HG02763 (cell line): ENCODE results near the gene ATIC.

Source experiments
- ATAC-seq: cut with Tn5 transposase; IDR thresholded peaks from one replicate; pipeline ENCODE4 v1.9.1; 2021; ENCODE audit warnings: mild to moderate bottlenecking, moderate library complexity; ENCODE audit not compliant: unreplicated experiment

ATIC gene

DNA sequence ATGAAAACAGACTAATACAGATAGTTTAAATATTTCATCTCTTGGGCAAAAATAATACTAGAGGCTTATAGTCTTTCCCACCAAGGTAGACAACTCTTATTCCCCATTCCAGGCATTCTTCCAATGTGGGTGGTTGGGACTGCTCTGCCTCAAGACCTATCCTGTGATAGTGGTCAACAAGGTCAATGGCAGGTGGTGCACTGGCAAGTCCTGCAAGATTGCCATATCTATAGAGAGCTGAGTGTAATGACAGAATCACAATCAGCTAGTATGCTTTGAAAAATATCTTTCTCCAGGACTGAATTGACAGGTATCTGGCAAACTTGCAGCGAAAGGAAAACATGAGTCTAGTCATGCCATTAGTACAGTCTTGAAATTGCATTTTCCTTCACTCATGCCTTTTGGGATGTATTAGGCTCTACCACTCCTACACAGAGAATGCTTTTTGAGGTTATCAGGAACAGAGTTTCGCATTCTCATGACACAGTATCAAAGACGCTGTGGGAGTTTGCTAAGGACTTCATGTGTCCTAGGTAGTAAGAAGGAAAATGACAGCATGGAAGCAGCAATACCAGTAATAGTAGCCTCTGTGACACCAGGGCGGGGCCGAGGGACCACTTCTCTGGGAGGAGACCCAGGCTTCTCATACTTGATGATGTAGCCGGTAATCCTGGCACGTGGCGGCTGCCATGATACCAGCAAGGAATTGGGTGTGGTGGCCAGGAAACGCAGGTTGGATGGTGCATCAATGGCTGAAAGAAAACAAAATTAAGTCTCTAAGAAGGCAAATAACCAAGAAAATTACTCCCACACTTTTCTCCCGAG, 63.0 kb downstream of the ATIC start:
- no peak for ATAC-seq

GRCh38 chr2:215375467-215375830, 63.6 kb downstream of the ATIC start:
- no peak for ATAC-seq

DNA sequence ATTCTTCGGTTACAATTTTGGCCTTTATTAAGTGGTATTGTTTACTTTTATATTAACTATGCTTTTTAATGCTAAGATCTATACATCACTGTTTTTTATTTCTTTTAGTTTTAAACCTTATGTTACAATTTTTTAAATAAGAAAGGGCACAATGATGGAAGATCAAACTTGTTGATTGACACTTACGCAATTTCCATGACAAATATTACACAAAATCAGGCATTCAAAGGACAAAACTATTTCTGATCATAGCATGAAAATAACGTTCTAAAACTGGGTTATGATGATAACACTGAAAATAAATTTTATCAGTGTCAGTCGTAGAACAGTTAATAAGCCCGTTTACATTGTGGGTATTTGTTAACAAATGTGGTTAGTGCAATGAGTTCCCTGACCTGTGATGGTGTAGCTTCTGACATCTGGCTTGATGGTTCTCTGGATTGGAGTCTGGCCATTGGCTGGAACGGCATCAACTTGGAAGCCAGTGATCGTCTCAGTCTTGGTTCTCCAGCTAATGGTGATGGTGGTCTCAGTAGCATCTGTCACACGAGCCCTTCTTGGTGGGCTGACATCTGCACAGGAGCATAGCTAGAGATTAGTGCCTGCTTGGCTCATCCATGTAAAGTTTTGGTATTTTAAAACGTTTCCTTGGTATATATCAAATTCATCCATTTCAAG, 64.4 kb downstream of the ATIC start:
- no peak for ATAC-seq

GRCh38 chr2:215377283-215377682, 65.4 kb downstream of the ATIC start:
- ATAC-seq, result no peak

- no peak for ATAC-seq
These were observed 66.2 kb downstream of the ATIC start for GRCh38 chr2:215378045-215378444.

DNA sequence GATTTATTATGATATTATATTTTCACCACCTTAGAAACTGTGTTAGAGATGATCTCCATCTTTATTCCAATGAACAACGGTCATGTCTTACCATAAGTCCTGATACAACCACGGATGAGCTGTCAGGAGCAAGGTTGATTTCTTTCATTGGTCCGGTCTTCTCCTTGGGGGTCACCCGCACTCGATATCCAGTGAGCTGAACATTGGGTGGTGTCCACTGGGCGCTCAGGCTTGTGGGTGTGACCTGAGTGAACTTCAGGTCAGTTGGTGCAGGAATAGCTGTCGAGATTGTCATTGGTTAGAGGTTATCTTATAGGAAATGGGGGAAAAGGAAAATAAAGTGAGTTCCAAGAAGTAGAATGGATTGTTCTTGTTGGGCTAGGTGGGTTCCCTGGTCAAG, 67.2 kb downstream of the ATIC start:
- ATAC-seq, result no peak

GRCh38 chr2:215379948-215380347, 68.1 kb downstream of the ATIC start:
- ATAC-seq, result no peak

DNA sequence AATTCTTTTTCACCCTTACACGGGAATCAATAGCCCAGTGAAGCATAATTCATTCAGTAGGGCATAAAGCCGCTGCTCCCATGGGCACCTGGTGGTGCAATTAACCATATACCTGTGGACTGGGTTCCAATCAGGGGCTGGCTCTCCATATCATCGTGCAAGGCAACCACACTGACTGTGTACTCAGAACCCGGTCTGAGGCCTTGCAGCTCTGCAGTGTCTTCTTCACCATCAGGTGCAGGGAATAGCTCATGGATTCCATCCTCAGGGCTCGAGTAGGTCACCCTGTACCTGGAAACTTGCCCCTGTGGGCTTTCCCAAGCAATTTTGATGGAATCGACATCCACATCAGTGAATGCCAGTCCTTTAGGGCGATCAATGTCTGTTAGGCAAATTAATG, 68.8 kb downstream of the ATIC start:
- no peak for ATAC-seq

DNA sequence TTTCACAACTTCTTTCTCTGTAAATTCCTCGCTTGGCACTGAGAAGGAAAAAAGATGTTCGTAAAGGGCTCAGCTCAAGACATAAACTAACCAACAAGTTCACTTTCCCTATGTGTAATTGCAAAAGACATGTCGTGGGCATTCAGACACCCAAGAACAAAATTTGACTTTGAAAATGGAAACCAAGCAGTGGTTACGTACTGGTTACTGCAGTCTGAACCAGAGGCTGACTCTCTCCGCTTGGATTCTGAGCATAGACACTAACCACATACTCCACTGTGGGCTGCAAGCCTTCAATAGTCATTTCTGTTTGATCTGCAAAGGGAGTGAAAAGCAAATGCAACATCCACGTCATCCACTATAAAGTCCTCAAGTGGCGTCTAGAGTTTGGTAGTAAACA, 70.2 kb downstream of the ATIC start:
- ATAC-seq, result no peak

DNA sequence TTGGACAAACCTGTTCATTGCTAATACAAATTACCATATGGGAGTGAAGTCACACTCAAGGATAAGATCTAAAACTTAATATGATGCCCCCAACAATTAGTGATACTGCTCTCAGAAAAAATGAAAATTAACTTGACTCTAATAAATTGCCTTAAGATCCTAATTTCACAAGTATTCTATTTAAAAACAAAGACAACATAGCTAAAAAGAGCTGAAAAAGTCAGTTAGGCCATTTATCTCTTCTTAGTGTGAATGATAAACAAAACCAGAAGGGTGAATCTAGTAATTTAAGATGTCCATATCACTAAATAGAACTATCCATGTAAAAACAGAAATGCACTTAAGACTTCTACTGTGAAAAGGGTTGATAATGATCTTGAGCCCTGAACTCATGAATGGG, 70.6 kb downstream of the ATIC start:
- no peak for ATAC-seq

- no peak for ATAC-seq
These were observed 71.9 kb downstream of the ATIC start for GRCh38 chr2:215383652-215384279.

DNA sequence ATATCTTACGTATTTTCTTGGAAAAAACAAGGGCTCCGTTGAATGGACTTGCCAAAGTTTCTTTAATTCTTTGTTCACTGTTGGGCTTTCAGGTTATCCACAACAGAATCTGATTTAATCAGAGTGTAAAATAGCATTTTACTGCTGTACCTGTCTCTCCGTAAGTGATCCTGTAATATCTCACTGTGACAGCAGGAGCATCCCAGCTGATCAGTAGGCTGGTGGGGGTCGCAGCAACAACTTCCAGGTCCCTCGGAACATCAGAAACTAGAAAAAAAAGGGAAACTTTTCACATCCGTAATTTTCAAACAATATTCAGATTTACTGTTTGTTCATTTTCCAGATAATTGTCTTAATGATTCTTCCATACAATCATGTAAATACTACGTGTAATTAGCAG, 72.9 kb downstream of the ATIC start:
- ATAC-seq, result no peak

GRCh38 chr2:215386566-215386965, 74.7 kb downstream of the ATIC start:
- no peak for ATAC-seq

GRCh38 chr2:215388002-215388728, 76.3 kb downstream of the ATIC start:
- ATAC-seq, result no peak

- no peak for ATAC-seq
These were observed 78.7 kb downstream of the ATIC start for GRCh38 chr2:215390550-215390913.

DNA sequence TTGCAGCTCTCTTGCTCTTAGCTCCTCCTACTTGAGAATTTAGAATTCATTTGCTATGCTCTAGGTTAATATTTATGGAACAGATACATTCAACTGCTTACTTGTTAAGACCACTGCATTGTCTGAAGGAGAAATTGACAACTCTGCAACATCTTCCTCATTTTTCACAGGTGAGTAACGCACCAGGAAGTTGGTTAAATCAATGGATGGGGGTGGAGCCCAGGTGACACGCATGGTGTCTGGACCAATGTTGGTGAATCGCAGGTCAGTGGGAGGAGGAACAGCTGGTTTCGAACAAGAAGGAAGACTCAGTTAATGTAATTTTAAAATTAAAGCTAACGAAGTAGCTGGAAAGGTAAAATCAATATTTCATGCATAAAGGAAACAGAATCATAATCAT, 79.7 kb downstream of the ATIC start:
- no peak for ATAC-seq

GRCh38 chr2:215392164-215392563, 80.3 kb downstream of the ATIC start:
- ATAC-seq, result no peak

DNA sequence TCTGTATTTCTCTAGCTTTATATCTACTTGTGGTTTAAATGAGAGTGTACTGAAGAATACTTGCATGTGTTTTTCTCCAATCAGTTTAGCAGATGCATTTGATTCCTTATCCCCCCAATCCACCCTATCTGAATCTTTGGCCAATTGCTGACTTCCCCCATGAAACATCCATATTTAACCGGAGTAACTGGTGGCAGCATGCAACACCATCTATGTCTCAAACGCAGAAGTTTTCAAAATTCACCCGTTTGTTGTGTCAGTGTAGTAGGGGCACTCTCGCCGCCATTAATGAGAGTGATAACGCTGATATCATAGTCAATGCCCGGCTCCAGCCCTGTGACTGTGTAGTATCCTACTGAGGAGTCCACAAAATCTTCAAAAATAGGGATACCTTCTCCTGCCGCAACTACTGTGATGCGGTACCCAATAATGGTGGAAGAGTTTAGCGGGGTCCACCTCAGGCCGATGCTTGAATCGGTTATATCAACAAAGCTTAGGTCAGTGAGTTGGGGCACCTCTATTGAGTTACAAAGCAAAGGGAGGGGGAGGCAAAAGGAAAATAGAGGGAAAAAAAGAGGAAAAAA, 80.9 kb downstream of the ATIC start:
- ATAC-seq, result no peak

GRCh38 chr2:215394102-215394805, 82.4 kb downstream of the ATIC start:
- no peak for ATAC-seq

GRCh38 chr2:215395687-215396460, 84.0 kb downstream of the ATIC start:
- no peak for ATAC-seq
